HG02763 (cell line): ENCODE measurements around the gene TMC7.

Experiments
- ATAC-seq: cut with Tn5 transposase; IDR thresholded peaks from one replicate; pipeline ENCODE4 v1.9.1; 2021; ENCODE audit warnings: mild to moderate bottlenecking, moderate library complexity; ENCODE audit not compliant: unreplicated experiment

The TMC7 gene

GRCh38 chr16:19021747-19022146 lies 38.0 kb downstream of the TMC7 start:
- ATAC-seq: no peak

- ATAC-seq: no peak
Measured at GRCh38 chr16:19027416-19027815, 43.7 kb downstream of the TMC7 start.

GRCh38 chr16:19029980-19030379 lies 46.2 kb downstream of the TMC7 start:
- ATAC-seq: no peak

- ATAC-seq: no peak
Measured at GRCh38 chr16:19031738-19032137, 48.0 kb downstream of the TMC7 start.

GRCh38 chr16:19033761-19034160 lies 50.0 kb downstream of the TMC7 start:
- no peak for ATAC-seq

- ATAC-seq: no peak
Measured at GRCh38 chr16:19040400-19040799, 56.7 kb downstream of the TMC7 start.

- no peak for ATAC-seq
Measured at GRCh38 chr16:19044769-19045168, 61.0 kb downstream of the TMC7 start.

- no peak for ATAC-seq
Measured at GRCh38 chr16:19046062-19046461, 62.3 kb downstream of the TMC7 start.

- no peak for ATAC-seq
Measured at GRCh38 chr16:19062706-19063105, 79.0 kb downstream of the TMC7 start.

- no peak for ATAC-seq
Measured at GRCh38 chr16:19066988-19067348, 83.2 kb downstream of the TMC7 start.

GRCh38 chr16:19067349-19068236 lies 83.9 kb downstream of the TMC7 start, which contains the start of gene COQ7:
COQ7 (plus strand) TSS chr16:19067614; CDS start chr16:19067665, 51 bp downstream.
- peak; percentile 94 for ATAC-seq

GRCh38 chr16:19068237-19068815 lies 84.6 kb downstream of the TMC7 start:
- ATAC-seq: no peak

- ATAC-seq: no peak
Measured at GRCh38 chr16:19071811-19072777, 88.4 kb downstream of the TMC7 start.

- no peak for ATAC-seq
Measured at GRCh38 chr16:19073344-19073743, 89.6 kb downstream of the TMC7 start.

- ATAC-seq: no peak
Measured at GRCh38 chr16:19073863-19074262, 90.1 kb downstream of the TMC7 start.

GRCh38 chr16:19075511-19075910 lies 91.8 kb downstream of the TMC7 start:
- no peak for ATAC-seq

- no peak for ATAC-seq
Measured at GRCh38 chr16:19077879-19078278, 94.1 kb downstream of the TMC7 start.

- no peak for ATAC-seq
Measured at GRCh38 chr16:19083670-19084069, 99.9 kb downstream of the TMC7 start.

GRCh38 chr16:19084139-19084538 lies 100.4 kb downstream of the TMC7 start:
- no peak for ATAC-seq

- ATAC-seq: no peak
Measured at GRCh38 chr16:19084879-19085278, 101.1 kb downstream of the TMC7 start.

- ATAC-seq: no peak
Measured at GRCh38 chr16:19085679-19086200, 102.0 kb downstream of the TMC7 start.
